BJ (cell line): ENCODE measurements around the gene MEF2D. TPM values are rescaled to one million over a fixed set of nuclear protein-coding genes. Genes with fewer than 3 reads are reported as not detected.

Experiments
- CTCF ChIA-PET: fragments of 350-600 bp; formaldehyde crosslinking; extraction: SDS; loops from one replicate; lab custom pipeline; 2021; ENCODE audit warnings: antibody characterized with exemption, inconsistent platforms; lab: Yijun Ruan, JAX
- POLR2A ChIA-PET: fragments of 300-600 bp; sonication (Branson Sonifier 250); formaldehyde crosslinking; extraction: SDS; loops from one replicate; lab custom pipeline; 2021; ENCODE audit warnings: antibody characterized with exemption; lab: Charles Lee
- DNase-seq: peaks from one replicate; pipeline ENCODE4 v3.0.0-alpha.2; 2011; ENCODE audit warnings: low read depth
- H3K27me3 ChIP-seq: 2 replicates; pipeline ENCODE4 v1.6.0; 2011; ENCODE audit warnings: low read length; ENCODE audit not compliant: control insufficient read depth, insufficient read depth
- H3K36me3 ChIP-seq: 2 replicates; pipeline ENCODE4 v1.5.1; 2011; ENCODE audit warnings: low read length; ENCODE audit not compliant: control insufficient read depth, insufficient read depth
- H3K4me3 ChIP-seq: 2 replicates; pipeline ENCODE4 v1.5.1; 2011; ENCODE audit warnings: low read depth, mild to moderate bottlenecking, control low read depth, low read length
- CTCF ChIP-seq: IDR thresholded peaks from 2 replicates; pipeline ENCODE4 v1.5.1; 2011; ENCODE audit warnings: low read depth, mild to moderate bottlenecking, control low read depth, inconsistent platforms, low read length, moderate library complexity; ENCODE audit not compliant: insufficient read depth
- polyA plus RNA-seq: library from polyadenylated mRNA; depleted of rRNA; stranded (reverse); fragments of >200 nt; gene quantifications from 2 replicates; pipeline ENCODE4 v1.2.3, GENCODE V29; 2011

The MEF2D gene
- polyA plus RNA-seq, 1 experiment: 15.1 TPM

GRCh38 chr1:156425943-156426342 lies 74.6 kb downstream of the MEF2D start:
- Histone ChIP-seq H3K36me3 (no peaks in the 10 kb centered on the region), H3K27me3 (peaks cover 87% of the 10 kb centered on the region), H3K4me3 (no peak overlapping the region)
- ChIA-PET CTCF (interaction anchor here (1.3 to 3.7 kb wide), 3 partner anchors 8 to 24 kb away, joined by 3 to 12 read pairs (median 3); no protein-coding TSS in a partner anchor), POLR2A (no interaction called here)
- TF ChIP-seq CTCF: no peak
- DNase-seq: no peak

- POLR2A ChIA-PET: no interaction called here
Observed at GRCh38 chr1:156424806-156425432, 75.7 kb downstream of the MEF2D start.

GRCh38 chr1:156423422-156424352 lies 76.9 kb downstream of the MEF2D start:
- no peaks in the 10 kb centered on the region for H3K36me3 ChIP-seq
- H3K27me3 ChIP-seq: peaks cover 84% of the 10 kb centered on the region
- H3K4me3 ChIP-seq: no peak overlapping the region
- TF ChIP-seq CTCF: no peak
- no peak for DNase-seq
- ChIA-PET CTCF (interaction anchor here (0.8 to 3.7 kb wide), 5 partner anchors 10 to 41 kb away, joined by 3 to 12 read pairs (median 7); no protein-coding TSS in a partner anchor), POLR2A (no interaction called here)

More at GRCh38 chr1:156424806-156425432, 75.7 kb downstream of the MEF2D start:
- DNase-seq: no peak
- TF ChIP-seq CTCF: no peak
- no peaks in the 10 kb centered on the region for H3K36me3 ChIP-seq
- no peak overlapping the region for H3K4me3 ChIP-seq
- CTCF ChIA-PET: interaction anchor here (0.6 to 3.7 kb wide), 6 partner anchors 9 to 39 kb away, joined by 3 to 12 read pairs (median 3); no protein-coding TSS in a partner anchor
- peaks cover 86% of the 10 kb centered on the region for H3K27me3 ChIP-seq

GRCh38 chr1:156422602-156423091 lies 77.9 kb downstream of the MEF2D start:
- no peak for DNase-seq
- H3K4me3 ChIP-seq: no peak overlapping the region
- POLR2A ChIA-PET: no interaction called here

More at GRCh38 chr1:156422602-156423091, 77.9 kb downstream of the MEF2D start:
- H3K27me3 ChIP-seq: peaks cover 75% of the 10 kb centered on the region
- no peaks in the 10 kb centered on the region for H3K36me3 ChIP-seq
- CTCF ChIA-PET: interaction anchor here (0.7 to 2.1 kb wide), 4 partner anchors 11 to 40 kb away, joined by 3 to 12 read pairs (median 5); no protein-coding TSS in a partner anchor
- no peak for TF ChIP-seq CTCF
